ENCODE measurements around the gene SLC8A2. TPM values are rescaled to one million over a fixed set of nuclear protein-coding genes. Genes with fewer than 3 reads are reported as not detected.

Gene SLC8A2
- total RNA-seq, 1 experiment from 2014 or later = not detected

DNA sequence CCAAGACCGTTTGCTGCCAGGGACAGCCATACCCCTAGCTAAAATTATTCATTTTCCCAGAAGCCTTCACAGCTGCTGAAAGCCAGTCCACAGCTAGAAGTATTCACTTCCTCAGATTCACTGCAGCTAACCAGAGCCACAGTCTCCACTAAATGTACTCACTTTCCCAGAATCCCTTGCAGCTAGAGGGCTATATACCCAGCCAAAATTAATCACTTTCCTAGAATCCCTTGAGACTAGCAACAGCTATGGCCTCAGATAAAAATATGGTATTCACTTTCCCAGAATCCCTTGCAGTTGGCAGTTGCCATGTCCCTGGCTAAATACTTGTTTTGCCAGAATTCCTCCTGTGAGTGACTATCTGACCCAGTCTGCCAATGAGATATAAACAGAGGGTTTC, 38.6 kb downstream of the SLC8A2 start:
- Histone ChIP-seq H3K9me3 (replicated peaks) (0 out of 2 replicates have a peak, but pooled peaks cover 2% of the 10 kb centered on the region), H3K4me3 (no peak overlapping the region), H3K27me3 (replicated peaks) (0 out of 2 replicates have a peak, but pooled peaks cover 10% of the 10 kb centered on the region), H3K36me3 (no peaks in the 10 kb centered on the region), H3K27ac (no peak overlapping the region), H3K4me1 (replicated peaks) (peaks cover 10% of the 10 kb centered on the region)
- DNase-seq (ENCODE audit: low read depth in 1 of 2, low spot score in 2 of 2) = no peak

DNA sequence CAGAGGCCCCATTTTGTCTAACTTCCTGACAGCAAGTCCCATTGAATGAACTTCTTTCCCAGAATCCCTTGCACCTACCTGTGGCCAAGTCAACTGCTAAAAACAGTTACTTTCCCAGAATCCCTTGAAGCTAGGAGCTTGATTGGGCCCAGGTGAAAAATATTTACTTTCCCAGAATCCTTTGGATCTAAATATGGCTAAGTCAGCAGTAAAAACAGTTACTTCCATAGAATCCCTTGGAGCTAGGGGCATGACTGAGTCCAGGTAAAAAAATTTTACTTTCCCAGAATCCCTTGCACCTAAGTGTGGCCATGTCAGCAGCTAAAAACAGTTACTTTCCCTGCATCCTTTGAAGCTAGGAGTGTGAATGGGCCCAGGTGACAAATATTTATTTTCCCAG, 39.2 kb downstream of the SLC8A2 start:
- H3K4me3 ChIP-seq = no peak overlapping the region
- 0 out of 2 replicates have a peak, but pooled peaks cover 2% of the 10 kb centered on the region for H3K9me3 ChIP-seq (replicated peaks)
- peaks cover 16% of the 10 kb centered on the region for H3K4me1 ChIP-seq (replicated peaks)
- no peak overlapping the region for H3K27ac ChIP-seq
- 0 out of 2 replicates have a peak, but pooled peaks cover 6% of the 10 kb centered on the region for H3K27me3 ChIP-seq (replicated peaks)
- H3K36me3 ChIP-seq = no peaks in the 10 kb centered on the region
- DNase-seq (ENCODE audit: low read depth in 1 of 2, low spot score in 2 of 2) = no peak

DNA sequence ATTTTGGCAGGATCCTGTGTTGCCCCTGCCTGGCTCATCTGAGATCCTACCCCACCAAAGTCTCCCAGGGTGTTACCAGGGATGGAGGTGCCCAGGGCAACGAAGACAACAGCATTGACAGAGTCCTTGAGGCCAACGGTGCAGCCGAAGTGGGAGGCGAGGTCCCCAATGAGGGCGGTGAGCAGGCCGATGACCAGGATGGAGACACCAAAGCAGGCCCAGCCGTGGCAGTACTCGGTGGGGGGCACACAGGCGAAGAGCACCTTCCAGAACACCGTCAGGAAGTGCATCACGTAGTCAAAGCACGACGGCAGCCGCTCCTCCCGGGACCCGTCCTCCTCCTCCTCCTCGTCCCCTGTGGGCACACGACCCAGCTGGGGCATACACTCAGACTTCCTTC, 39.6 kb downstream of the SLC8A2 start:
- H3K4me3 ChIP-seq = no peak overlapping the region
- no peak overlapping the region for H3K27ac ChIP-seq
- H3K27me3 ChIP-seq (replicated peaks) = 0 out of 2 replicates have a peak, but pooled peaks cover 4% of the 10 kb centered on the region
- peaks cover 21% of the 10 kb centered on the region for H3K4me1 ChIP-seq (replicated peaks)
- no peak for DNase-seq (ENCODE audit: low read depth in 1 of 2, low spot score in 2 of 2)
- H3K9me3 ChIP-seq (replicated peaks) = no peaks in the 10 kb centered on the region
- no peaks in the 10 kb centered on the region for H3K36me3 ChIP-seq

DNA sequence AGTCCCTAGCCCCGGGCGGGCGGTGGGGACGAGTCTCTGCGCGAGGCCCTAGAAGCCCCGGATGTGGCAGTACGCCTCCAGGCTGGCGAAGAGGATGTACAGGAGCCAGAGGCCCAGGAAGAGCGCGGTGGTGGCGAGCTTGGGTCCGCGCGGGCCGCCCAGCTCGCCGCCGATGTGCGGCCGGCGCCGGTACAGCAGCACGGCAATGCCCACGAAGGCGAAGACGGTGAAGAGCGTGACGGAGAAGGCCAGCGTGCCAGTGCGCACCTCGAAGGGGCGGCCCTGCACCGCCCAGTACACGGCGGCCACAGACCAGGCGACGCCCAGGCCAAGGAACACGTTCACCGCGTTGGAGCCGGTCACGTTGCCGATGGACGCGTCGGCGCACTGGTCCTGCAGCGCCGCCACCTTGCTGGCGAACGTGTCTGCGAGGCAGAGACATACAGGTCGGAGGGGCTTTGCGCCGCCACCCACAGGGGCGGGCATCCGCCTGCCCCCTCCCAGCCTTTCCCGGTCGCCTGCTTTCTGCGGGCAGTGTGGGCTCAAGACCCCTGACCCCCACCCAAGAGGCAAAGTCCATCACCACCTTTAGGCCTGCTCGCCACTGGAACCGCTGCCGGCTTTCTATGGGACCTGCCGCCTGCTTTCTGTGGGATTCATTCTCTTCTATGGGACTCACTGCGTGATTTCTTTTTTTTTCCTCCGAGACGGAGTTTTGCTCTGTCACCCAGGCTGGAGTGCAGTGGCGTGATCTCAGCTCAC, 41.5 kb downstream of the SLC8A2 start:
- Histone ChIP-seq H3K4me3 (no peak overlapping the region), H3K9me3 (replicated peaks) (no peaks in the 10 kb centered on the region), H3K36me3 (no peaks in the 10 kb centered on the region), H3K27ac (no peak overlapping the region), H3K4me1 (replicated peaks) (peaks cover 19% of the 10 kb centered on the region), H3K27me3 (replicated peaks) (0 out of 2 replicates have a peak, but pooled peaks cover 4% of the 10 kb centered on the region)
- no peak for DNase-seq (ENCODE audit: low read depth in 1 of 2, low spot score in 2 of 2)

DNA sequence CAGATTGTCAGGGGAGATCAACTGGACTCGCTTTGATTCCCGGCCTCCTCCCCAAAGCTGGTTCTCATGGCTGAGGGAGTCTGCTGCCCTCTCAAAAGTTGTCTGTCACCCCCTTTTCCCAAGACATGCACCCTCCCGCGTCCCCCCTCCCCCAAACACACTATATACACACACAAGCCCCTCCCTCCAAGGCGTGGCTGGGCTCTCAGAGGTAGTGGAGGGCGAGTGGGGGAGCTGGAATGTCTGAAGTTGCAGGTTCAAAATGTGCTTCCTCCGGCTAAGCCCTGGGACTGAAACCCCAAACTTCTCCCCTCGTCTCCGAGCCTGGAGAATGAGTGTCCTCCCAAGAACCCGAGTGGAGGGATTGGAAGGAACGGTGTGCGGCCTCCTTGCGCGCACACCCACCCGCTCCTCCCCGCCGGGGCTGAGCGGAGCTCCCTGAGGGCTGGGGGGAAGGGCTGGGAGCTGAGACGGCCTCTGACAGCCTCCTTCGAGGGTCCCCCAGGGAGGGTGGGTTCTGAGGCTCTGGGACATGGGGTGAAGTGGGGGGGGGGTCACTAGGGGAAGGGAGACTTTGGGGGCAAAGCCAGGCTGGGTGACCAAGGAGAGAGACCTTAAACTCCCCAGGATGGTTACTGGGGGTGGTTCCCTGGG, 42.4 kb downstream of the SLC8A2 start:
- Histone ChIP-seq H3K36me3 (no peaks in the 10 kb centered on the region), H3K4me3 (no peak overlapping the region), H3K27ac (no peak overlapping the region)

DNA sequence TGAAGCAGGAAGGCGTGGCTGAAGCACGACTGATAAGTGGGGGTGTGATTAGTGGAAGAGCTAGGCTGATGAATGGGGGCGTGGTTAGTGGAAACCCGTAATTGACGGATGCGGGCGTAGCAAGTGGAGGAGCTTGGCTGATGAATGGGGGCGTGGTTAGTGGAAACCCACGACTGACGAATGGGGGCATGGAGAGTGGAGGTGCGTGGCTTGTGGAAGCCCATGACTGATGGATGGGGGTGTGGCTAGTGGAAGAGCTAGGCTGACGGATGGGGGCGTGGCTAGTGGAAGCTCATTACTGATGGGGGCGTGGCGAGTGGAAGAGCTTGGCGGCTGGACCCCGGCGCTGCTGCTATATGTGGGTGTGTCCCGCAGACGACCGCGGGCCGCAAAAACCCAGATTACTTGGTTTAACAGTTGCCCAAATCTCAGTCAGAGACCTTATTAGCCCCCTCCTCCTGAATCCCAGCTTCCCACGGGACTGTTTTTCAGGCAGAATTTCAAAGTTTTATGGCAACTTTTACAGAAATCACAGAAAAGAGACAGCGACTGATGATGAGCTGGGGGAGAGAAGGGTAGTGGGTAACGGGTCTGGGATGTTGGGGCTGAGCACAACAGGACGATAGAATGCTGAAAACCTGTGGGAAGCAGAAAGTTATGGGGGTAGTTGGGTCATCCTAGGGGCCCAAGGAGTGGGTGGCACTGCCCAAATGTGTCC, 43.4 kb downstream of the SLC8A2 start:
- Histone ChIP-seq H3K27me3 (replicated peaks) (peaks cover 10% of the 10 kb centered on the region), H3K36me3 (no peaks in the 10 kb centered on the region), H3K27ac (no peak overlapping the region), H3K9me3 (replicated peaks) (no peaks in the 10 kb centered on the region), H3K4me1 (replicated peaks) (peaks cover 19% of the 10 kb centered on the region), H3K4me3 (peak overlapping the region; percentile 6)
- peak; percentile 92 to 96 for DNase-seq (ENCODE audit: low read depth in 1 of 2, low spot score in 2 of 2)

More for the DNA sequence above, 42.4 kb downstream of the SLC8A2 start:
- H3K27me3 ChIP-seq (replicated peaks) = peaks cover 6% of the 10 kb centered on the region
- H3K4me1 ChIP-seq (replicated peaks) = peaks cover 19% of the 10 kb centered on the region
- no peaks in the 10 kb centered on the region for H3K9me3 ChIP-seq (replicated peaks)
- no peak for DNase-seq (ENCODE audit: low read depth in 1 of 2, low spot score in 2 of 2)

DNA sequence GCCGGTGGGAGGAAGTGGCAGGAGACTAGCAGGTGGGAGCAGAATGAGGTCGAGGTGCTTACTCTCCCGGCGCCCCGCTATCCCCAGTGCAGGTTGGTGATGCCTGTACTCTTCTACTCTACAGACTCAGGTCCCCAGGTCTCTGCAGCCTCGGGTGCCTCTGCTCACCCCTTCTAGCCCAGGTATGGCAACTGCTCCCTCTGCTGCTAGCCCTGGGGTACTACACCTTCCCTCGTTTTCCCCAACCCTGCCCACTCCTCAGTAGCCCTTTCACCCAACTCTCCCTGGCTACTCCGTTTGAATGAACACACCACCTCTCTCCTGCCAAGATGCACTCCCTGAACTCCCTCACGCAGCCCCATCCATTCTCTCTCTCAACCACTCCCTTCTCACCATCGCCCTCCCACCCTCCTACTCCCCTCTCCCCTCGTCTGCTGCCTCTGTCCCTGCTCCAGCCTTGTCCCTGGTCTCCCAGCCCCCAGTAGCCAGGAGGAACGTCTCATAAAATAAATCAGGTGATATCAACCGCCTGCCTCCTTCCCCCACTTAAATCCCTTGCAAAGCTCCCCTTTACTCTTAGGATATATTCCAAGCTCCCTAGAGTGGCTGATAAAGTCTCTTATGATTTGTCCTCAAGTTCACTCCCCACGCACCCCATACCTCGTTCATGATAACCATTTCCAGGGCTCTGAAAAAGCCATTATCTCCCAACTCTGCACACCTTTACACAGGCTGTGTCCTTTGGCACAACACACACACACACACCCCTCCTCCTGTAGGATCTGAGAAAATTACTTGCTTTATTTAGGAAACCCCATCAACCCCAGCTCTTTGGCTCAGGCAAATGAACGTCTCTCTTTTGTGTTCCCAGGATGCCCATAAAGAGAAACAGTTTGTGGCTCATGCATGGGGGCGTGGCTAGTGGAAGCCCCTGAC, 44.2 kb downstream of the SLC8A2 start:
- peak; percentile 74 for DNase-seq (ENCODE audit: low read depth in 1 of 2, low spot score in 2 of 2)

DNA sequence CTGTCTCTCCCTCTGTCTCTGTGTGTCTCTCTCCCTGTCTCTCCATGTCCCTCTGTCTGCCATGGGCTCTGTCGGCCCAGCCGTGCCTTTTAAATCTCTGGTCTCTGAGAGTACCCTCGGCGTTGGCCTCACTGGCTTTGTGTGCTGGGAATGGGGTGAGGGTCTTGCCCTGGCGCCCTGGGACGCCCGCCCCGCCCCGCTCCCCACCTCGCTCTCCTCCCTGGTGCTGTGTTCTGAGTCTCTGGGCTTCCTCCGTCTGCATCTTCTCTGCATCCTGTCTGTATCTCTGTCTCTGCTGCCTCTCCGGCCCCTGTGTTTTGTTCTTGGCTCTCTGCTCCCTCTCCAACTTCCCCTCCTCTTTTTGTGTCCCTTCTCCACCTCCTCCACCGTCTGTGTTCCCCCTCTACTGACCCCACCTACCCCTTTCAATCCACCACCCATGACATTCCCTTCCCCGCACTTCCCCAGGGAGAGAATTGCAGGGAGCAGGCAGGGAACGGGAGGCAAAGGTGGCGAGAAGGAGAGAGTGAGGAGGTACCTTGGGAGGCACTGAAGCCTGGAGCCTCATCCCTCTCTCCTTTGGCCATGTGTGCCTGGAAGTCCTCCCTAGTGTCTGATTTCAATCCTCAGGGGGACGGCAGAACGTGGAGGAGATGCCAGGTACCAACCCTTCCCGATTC, 48.4 kb downstream of the SLC8A2 start:
- H3K4me1 ChIP-seq (replicated peaks) = peaks cover 20% of the 10 kb centered on the region
- peaks cover 40% of the 10 kb centered on the region for H3K27me3 ChIP-seq (replicated peaks)
- no peaks in the 10 kb centered on the region for H3K9me3 ChIP-seq (replicated peaks)
- H3K4me3 ChIP-seq = no peak overlapping the region
- no peaks in the 10 kb centered on the region for H3K36me3 ChIP-seq
- no peak for DNase-seq (ENCODE audit: low read depth in 1 of 2, low spot score in 2 of 2)
- H3K27ac ChIP-seq = no peak overlapping the region

More for the DNA sequence above, 44.2 kb downstream of the SLC8A2 start:
- Histone ChIP-seq H3K27ac (no peak overlapping the region), H3K9me3 (replicated peaks) (no peaks in the 10 kb centered on the region), H3K4me1 (replicated peaks) (peaks cover 19% of the 10 kb centered on the region), H3K27me3 (replicated peaks) (peaks cover 14% of the 10 kb centered on the region), H3K4me3 (peak overlapping the region; percentile 6), H3K36me3 (no peaks in the 10 kb centered on the region)

DNA sequence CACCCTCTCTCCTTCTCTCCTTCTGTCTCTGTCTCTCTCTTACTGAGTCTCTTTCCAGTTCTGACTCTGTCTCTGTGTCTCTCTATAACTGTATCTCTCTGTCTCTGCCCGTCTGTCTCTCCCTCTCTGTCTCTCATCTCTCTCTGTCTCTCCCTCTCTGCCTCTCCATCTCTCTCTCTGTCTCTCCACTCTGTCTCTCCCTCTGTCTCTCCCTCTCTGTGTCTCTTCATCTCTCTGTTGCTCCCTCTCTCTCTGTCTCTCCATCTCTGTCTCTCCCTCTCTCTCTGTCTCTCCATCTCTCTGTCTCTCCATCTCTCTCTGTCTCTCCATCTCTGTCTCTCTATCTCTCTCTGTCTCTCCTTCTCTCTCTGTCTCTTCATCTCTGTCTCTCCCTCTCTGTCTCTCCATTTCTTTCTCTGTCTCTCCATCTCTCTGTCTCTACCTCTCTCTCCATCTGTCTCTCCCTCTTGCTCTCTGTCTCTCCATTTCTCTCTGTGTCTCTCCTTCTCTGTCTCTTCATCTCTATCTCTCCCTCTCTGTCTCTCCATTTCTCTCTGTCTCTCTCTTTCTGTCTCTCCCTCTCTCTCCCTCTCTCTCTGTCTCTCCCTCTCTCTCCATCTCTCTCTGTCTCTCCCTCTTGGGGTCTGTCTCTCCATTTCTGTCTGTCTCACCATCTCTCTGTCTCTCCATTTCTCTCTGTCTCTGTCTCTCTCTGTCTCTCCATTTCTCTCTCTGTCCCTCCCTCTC, 49.1 kb downstream of the SLC8A2 start:
- no peak for DNase-seq (ENCODE audit: low read depth in 1 of 2, low spot score in 2 of 2)
- no peaks in the 10 kb centered on the region for H3K36me3 ChIP-seq
- H3K4me1 ChIP-seq (replicated peaks) = peaks cover 20% of the 10 kb centered on the region
- no peak overlapping the region for H3K4me3 ChIP-seq
- no peaks in the 10 kb centered on the region for H3K9me3 ChIP-seq (replicated peaks)
- H3K27ac ChIP-seq = no peak overlapping the region
- H3K27me3 ChIP-seq (replicated peaks) = peaks cover 40% of the 10 kb centered on the region

DNA sequence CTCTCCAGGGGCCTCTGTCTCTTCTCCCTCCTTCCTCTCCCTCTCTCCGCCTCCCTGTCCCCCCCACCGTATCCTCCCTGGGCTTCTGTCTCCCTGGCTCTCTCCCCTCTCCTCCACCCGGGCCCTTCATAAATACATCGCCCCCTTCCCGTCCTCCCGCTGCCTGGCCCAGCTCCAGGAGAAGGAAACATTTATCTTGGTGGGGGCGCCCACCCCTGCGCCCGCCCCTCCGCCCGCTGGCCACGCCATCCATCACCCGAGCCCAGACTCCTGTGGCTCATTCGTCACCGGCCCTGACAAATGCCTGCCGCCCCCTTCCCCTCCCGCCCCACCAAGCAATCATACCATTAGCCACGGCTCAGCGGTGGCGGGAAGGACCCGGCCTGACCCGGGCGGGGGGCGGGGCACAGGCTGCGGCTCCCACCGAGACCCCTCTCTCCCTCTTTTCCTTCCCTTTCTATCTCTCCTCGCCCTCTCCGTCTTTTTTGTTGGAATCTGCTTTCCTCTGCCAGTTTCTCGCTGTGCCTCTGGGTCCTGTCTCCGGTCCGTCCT, 49.8 kb downstream of the SLC8A2 start:
- H3K4me1 ChIP-seq (replicated peaks) = peaks cover 13% of the 10 kb centered on the region
- H3K9me3 ChIP-seq (replicated peaks) = no peaks in the 10 kb centered on the region
- DNase-seq (ENCODE audit: low read depth in 1 of 2, low spot score in 2 of 2) = no peak
- no peak overlapping the region for H3K27ac ChIP-seq
- no peaks in the 10 kb centered on the region for H3K36me3 ChIP-seq
- H3K27me3 ChIP-seq (replicated peaks) = peaks cover 40% of the 10 kb centered on the region
- no peak overlapping the region for H3K4me3 ChIP-seq

DNA sequence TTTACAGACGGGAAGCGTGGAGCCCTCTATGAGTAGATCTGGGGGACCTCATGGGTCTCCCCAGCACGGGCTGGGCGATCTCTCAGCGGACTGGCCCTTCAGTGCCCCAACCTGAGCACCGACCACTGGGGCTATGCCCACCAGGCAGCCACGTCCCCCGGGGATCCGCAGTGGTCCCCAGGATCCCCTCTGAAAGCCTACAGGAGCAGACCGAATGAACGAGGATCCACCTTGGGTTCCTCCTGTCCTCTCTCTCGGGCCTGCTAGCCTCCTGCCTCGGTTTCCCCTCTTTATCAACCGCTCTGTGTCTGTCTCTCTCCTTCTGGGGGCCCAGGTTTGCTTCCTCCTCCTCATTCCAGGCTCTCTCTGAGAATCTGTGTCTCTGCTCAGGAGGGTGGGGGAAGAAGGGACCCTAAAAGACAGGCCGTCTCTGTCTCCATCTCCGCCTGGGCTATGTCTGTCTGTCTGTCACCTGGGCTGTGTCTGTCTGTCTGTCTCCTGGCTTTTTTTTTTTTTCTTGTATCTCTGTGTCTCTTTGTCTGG, 50.4 kb downstream of the SLC8A2 start:
- Histone ChIP-seq H3K4me3 (no peak overlapping the region), H3K4me1 (replicated peaks) (peaks cover 13% of the 10 kb centered on the region), H3K27me3 (replicated peaks) (peaks cover 40% of the 10 kb centered on the region), H3K36me3 (no peaks in the 10 kb centered on the region), H3K27ac (no peak overlapping the region), H3K9me3 (replicated peaks) (no peaks in the 10 kb centered on the region)
- DNase-seq (ENCODE audit: low read depth in 1 of 2, low spot score in 2 of 2) = no peak

DNA sequence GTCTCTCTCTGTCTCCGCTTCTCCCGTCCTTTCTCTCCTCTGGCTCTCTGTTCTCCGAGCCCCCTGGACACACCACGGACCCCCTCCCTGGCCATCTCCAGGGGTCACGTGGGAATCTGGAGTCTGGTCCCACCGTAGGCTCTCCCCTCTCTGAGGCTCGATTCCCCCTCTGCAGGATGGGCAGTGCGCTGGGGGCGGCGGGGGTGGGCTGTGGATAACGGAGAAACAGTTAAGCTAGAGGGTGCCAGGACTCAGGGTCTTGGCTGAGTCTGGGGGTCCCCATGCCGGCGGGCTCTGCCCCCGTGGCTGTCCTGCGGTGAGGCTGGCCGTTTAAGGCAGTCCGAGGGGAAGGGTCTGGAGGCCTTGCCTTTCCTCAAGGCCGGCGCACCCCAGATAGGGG, 51.9 kb downstream of the SLC8A2 start:
- no peak overlapping the region for H3K27ac ChIP-seq
- peaks cover 13% of the 10 kb centered on the region for H3K4me1 ChIP-seq (replicated peaks)
- 0 out of 2 replicates have a peak, but pooled peaks cover 4% of the 10 kb centered on the region for H3K36me3 ChIP-seq
- H3K4me3 ChIP-seq = no peak overlapping the region
- no peaks in the 10 kb centered on the region for H3K9me3 ChIP-seq (replicated peaks)
- peaks cover 38% of the 10 kb centered on the region for H3K27me3 ChIP-seq (replicated peaks)
- no peak for DNase-seq (ENCODE audit: low read depth in 1 of 2, low spot score in 2 of 2)
